Gastroesophageal sphincter (tissue), 4 donors: Measurements from ENCODE around the gene RESP18. TPM values are rescaled to one million over a fixed set of nuclear protein-coding genes. Genes with fewer than 3 reads are reported as not detected.

Source experiments
- ATAC-seq: fragments of 150-250 bp; one replicate; pipeline ENCODE4 v1.9.1; 2016; ENCODE audit warnings: mild to moderate bottlenecking, moderate library complexity
- H3K27ac ChIP-seq, 4 donors: fragments of 200-600 bp; sonication (generic) in 3 of 4; 1 replicate in 3 of 4; 2 replicates in 1 of 4; pipeline ENCODE4 v1.5.1; 2016 to 2019
- H3K27me3 ChIP-seq: fragments of 200-600 bp; sonication (generic); one replicate; pipeline ENCODE4 v1.5.1; 2019
- H3K36me3 ChIP-seq, 2 donors: fragments of 200-600 bp; sonication (generic); one replicate each; pipeline ENCODE4 v1.5.1; 2019; ENCODE audit warnings: control low read depth in 1 of 2
- H3K4me1 ChIP-seq, 3 donors: fragments of 200-600 bp; sonication (generic); 1 replicate in 2 of 3; 2 replicates in 1 of 3; pipeline ENCODE4 v1.5.1; 2016 to 2019; ENCODE audit warnings: control low read depth in 2 of 3
- H3K4me3 ChIP-seq, 2 donors: fragments of 200-600 bp; sonication (generic); one replicate each; pipeline ENCODE4 v1.5.1; 2019; ENCODE audit warnings: mild to moderate bottlenecking in 1 of 2, moderate library complexity in 1 of 2
- H3K9me3 ChIP-seq, 3 donors: fragments of 200-600 bp; sonication (generic); one replicate each; pipeline ENCODE4 v1.5.1; 2017 to 2019; ENCODE audit warnings: control low read depth in 2 of 3
- EP300 ChIP-seq: sonication (generic); formaldehyde crosslinking; IDR thresholded peaks from one replicate; pipeline ENCODE4 v1.6.1; 2017; ENCODE audit warnings: antibody characterized with exemption, mild to moderate bottlenecking
- POLR2A ChIP-seq, 2 donors: fragments of 450-650 bp; IDR thresholded peaks; one replicate each; pipeline ENCODE4 v1.6.1; 2017; ENCODE audit warnings: antibody characterized with exemption in 2 of 2, mild to moderate bottlenecking in 2 of 2, moderate library complexity in 1 of 2
- POLR2AphosphoS5 ChIP-seq: sonication (generic); formaldehyde crosslinking; IDR thresholded peaks from one replicate; pipeline ENCODE4 v1.6.1; 2017; ENCODE audit warnings: antibody characterized with exemption
- WGBS, 2 donors: methylation state at CpG; one replicate each; pipeline ENCODE4 v1.1.5; 2018; ENCODE audit warnings: low coverage in 1 of 2; 5-methylcytosine and 5-hydroxymethylcytosine counted together
- total RNA-seq, 4 donors: library from RNA; depleted of rRNA; stranded (reverse); fragments of >200 nt; gene quantifications; one replicate each; pipeline ENCODE4 v1.1.0, GENCODE V29; 2016
- TF ChIP-seq, protein P1 (sequence below), 4 experiments: fragments of 200-600 bp in 2 of 4; fragments of 450-650 bp in 2 of 4; sonication (generic) in 1 of 4; IDR thresholded peaks; one replicate each; pipeline ENCODE4 v1.5.1; 2017 to 2019; ENCODE audit warnings: antibody characterized with exemption in 4 of 4, mild to moderate bottlenecking in 2 of 4, moderate library complexity in 2 of 4

The RESP18 gene
- total RNA-seq, 4 donors from 2014 or later = not detected

DNA sequence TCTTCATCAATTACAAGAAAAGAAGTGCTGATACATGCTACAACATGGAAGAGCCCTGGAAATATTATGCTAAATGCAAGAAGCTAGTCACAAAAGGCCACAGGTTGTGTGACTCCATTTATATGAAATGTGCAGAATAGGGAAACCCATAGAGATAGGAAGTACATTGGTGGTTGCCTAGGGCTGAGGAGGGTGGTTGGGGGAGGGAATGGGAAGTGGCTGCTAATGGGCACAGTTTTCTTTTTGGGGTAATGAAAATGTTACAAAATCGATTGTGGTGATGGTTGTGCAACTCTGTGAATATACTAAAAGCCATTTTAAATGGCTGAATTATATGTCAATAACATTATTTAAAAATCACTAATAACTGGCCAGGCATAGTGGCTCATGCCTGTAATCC lies 24.3 kb upstream of the RESP18 start:
- Histone ChIP-seq H3K4me3 (no peak overlapping the region), H3K4me1 (peaks cover 0 to 13% (median 9%) of the 10 kb centered on the region in 3 donors), H3K9me3 (no peaks in the 10 kb centered on the region), H3K36me3 (no peaks in the 10 kb centered on the region), H3K27ac (no peak overlapping the region), H3K27me3 (peaks cover 81% of the 10 kb centered on the region)
- WGBS, 2 donors = 86% methylated on average over 1 of the region's 1 CpG
- TF ChIP-seq EP300 = no peak
- TF ChIP-seq, protein P1, sequence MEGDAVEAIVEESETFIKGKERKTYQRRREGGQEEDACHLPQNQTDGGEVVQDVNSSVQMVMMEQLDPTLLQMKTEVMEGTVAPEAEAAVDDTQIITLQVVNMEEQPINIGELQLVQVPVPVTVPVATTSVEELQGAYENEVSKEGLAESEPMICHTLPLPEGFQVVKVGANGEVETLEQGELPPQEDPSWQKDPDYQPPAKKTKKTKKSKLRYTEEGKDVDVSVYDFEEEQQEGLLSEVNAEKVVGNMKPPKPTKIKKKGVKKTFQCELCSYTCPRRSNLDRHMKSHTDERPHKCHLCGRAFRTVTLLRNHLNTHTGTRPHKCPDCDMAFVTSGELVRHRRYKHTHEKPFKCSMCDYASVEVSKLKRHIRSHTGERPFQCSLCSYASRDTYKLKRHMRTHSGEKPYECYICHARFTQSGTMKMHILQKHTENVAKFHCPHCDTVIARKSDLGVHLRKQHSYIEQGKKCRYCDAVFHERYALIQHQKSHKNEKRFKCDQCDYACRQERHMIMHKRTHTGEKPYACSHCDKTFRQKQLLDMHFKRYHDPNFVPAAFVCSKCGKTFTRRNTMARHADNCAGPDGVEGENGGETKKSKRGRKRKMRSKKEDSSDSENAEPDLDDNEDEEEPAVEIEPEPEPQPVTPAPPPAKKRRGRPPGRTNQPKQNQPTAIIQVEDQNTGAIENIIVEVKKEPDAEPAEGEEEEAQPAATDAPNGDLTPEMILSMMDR (IDR thresholded peaks at IDR 0.05) = no peak
- no peak for TF ChIP-seq POLR2A (IDR thresholded peaks at IDR 0.05)
- TF ChIP-seq POLR2AphosphoS5 = no peak
- no peak for ATAC-seq

DNA sequence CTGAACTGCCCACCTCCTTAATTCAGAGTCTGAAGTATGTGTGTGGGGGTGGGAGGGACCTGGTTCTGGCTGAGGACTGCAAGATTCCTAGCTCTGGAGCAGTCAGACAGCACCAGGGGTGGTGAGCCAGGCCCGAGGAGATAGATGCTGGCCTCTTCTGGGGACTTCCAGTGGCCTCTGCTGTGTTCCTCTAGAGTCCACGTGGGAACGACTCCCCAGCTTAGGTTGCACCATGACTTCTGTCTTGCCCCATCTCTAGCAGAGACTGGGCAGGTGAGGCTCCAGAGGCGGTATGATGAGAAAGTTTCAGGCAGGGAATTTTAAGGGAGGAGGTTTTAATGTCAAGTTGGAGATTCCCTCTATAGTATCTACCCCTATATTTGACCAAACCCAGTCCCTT lies 22.0 kb upstream of the RESP18 start:
- Histone ChIP-seq H3K36me3 (no peaks in the 10 kb centered on the region), H3K9me3 (no peaks in the 10 kb centered on the region), H3K27ac (no peak overlapping the region), H3K4me3 (no peak overlapping the region), H3K27me3 (peaks cover 100% of the 10 kb centered on the region), H3K4me1 (peaks cover 0 to 13% (median 9%) of the 10 kb centered on the region in 3 donors)
- 60% methylated on average over 1 of the region's 4 CpGs; no CpG with 5 or more reads in 1 of the 2 donors for WGBS, 2 donors
- no peak for ATAC-seq
- no peak for TF ChIP-seq POLR2AphosphoS5
- no peak for TF ChIP-seq POLR2A (IDR thresholded peaks at IDR 0.05)
- TF ChIP-seq, protein P1 (IDR thresholded peaks at IDR 0.05) = no peak
- no peak for TF ChIP-seq EP300

DNA sequence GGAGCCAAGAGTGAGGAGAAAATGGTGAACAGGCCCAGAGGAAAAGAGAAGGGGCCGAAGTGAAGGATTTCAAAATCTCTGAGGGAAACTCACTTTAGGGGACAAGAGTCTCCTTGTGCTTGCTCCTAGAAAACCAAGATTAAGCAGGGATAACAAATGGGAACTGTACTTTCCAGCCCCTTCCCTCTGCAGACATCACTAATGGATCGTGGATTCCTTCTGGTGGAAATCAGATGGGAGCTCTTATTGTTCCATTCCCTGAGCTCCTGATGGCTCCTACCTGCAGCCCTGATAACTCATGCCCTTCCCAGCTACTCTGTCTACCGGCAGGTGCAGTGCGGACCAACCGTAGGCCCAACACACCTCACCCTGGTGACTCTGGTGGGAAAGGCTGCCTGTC lies 20.6 kb upstream of the RESP18 start:
- Histone ChIP-seq H3K36me3 (no peaks in the 10 kb centered on the region), H3K4me1 (peaks cover 0 to 4% (median 1%) of the 10 kb centered on the region in 3 donors), H3K9me3 (no peaks in the 10 kb centered on the region), H3K27me3 (peaks cover 92% of the 10 kb centered on the region), H3K4me3 (no peak overlapping the region), H3K27ac (no peak overlapping the region)
- ATAC-seq = no peak
- TF ChIP-seq POLR2AphosphoS5 (no peak), EP300 (no peak), POLR2A (IDR thresholded peaks at IDR 0.05) (no peak)
- TF ChIP-seq, protein P1 (IDR thresholded peaks at IDR 0.05) = no peak
- 67% methylated on average over 1 of the region's 5 CpGs; no CpG with 5 or more reads in 1 of the 2 donors for WGBS, 2 donors

DNA sequence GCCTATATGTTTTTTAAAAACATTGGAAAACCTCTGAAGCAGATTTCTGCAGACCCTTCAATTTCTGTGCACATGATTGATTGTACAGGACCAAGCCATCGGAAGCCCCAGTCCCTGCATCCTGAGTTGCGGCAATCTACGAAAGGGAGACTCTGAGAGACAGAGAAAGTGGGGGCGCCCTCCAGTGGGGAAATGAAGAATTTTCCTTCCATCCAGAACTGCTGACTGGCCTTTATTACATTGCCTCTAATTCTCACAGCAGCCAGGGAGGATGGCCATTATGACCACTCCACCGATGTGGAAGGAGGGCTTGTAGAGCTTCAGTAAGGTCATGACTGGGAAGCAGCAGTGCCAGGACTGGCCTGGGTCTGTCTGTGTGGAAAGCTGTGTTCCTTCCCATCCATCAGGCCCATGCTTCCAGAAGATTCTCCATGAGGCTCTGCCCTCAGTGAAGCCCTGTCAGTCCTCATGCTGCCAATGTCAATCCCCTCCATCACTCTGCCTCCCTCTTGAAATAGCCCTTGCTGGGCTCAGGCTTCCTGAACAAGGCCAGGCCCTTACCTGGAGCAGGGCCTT lies 20.0 kb upstream of the RESP18 start:
- Histone ChIP-seq H3K36me3 (no peaks in the 10 kb centered on the region), H3K4me1 (no peaks in the 10 kb centered on the region), H3K4me3 (no peak overlapping the region), H3K9me3 (no peaks in the 10 kb centered on the region), H3K27ac (no peak overlapping the region), H3K27me3 (peaks cover 90% of the 10 kb centered on the region)
- ATAC-seq = no peak
- WGBS, 2 donors = 4 to 15% methylated on average over 3 to 5 of the region's 5 CpGs
- no peak for TF ChIP-seq EP300
- TF ChIP-seq, protein P1 (IDR thresholded peaks at IDR 0.05) = peak in 3 of 4 experiments; percentile 4 to 31 (median 24)

DNA sequence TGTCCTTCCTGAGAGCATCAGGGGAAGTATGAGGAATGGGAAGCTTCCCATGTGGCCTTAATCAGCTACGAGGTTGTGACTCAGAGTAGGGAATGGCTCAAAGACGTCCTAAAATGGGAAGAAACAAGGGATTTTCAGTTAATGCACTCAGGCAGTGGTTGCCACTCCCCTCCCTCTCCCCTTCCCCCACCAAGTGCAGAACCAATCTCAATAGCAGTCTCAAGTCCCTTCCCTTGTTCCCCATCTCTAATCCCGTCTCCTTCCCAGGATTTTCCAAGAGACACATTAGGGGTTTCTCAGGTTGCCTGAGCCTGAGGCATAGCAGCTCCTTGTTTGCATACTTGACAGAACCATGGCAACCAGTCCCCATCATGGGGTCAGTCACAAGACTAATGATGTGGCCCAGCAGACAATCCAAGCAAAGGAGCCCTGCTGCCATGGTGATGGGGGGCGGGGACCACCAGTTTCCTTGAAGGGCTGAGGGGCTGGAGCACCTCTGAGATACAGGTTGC lies 18.2 kb upstream of the RESP18 start:
- H3K4me1 ChIP-seq = no peaks in the 10 kb centered on the region
- H3K4me3 ChIP-seq = no peak overlapping the region
- H3K36me3 ChIP-seq = no peaks in the 10 kb centered on the region
- TF ChIP-seq EP300 (no peak), POLR2AphosphoS5 (no peak), POLR2A (IDR thresholded peaks at IDR 0.05) (no peak)
- TF ChIP-seq, protein P1 (IDR thresholded peaks at IDR 0.05) = no peak
- no peaks in the 10 kb centered on the region for H3K9me3 ChIP-seq
- ATAC-seq = no peak
- 20% methylated on average over 3 of the region's 4 CpGs; no CpG with 5 or more reads in 1 of the 2 donors for WGBS, 2 donors
- peaks cover 76% of the 10 kb centered on the region for H3K27me3 ChIP-seq
- no peak overlapping the region for H3K27ac ChIP-seq
